ENCODE measurements around the gene MECP2. TPM values are rescaled to one million over a fixed set of nuclear protein-coding genes. Genes with fewer than 3 reads are reported as not detected.

MECP2 gene
- total and polyA plus RNA-seq, 2 of the 13 experiments (the other 11 are each of a cell fraction or from before 2014, with no cell fraction given) = 7.9 to 18.1 TPM

GRCh38 chrX:154097003-154097588 is 421 bp downstream of the MECP2 start:
- 3% methylated on average over 4 of the region's 80 CpGs for WGBS (ENCODE audit: low lambda C conversion rate)
- H3K4me3 ChIP-seq (replicated peaks in 1 of 3; ENCODE audit: insufficient read depth in 1 of 3, low read depth in 2 of 3, low read length in 3 of 3) = peak overlapping the region; percentile 74 to 79 (median 76)
- intact Hi-C loops (cut with micrococcal nuclease; ENCODE audit: unreplicated experiment) (no loop called here), in situ Hi-C loops (cut with HindIII; ENCODE audit: extremely low pct_ligation_motif_present, low pct_unique_long_range_greater_than_20kb) (no loop called here)
- ChIA-PET POLR2A (interaction anchor here (0.6 to 0.9 kb wide), 2 partner anchors 57 to 84 kb away, joined by 3 to 4 read pairs; no protein-coding TSS in a partner anchor), CTCF (ENCODE audit: low intra/inter-chr PET ratio, low total read pairs) (no interaction called here)
- H2AFZ ChIP-seq (ENCODE audit: low read length) = no peak overlapping the region
- peaks cover 28% of the 10 kb centered on the region for H4K20me1 ChIP-seq (ENCODE audit: insufficient read depth, low read length)
- H3K36me3 ChIP-seq (replicated peaks in 1 of 2; ENCODE audit: control insufficient read depth in 1 of 2, insufficient read depth in 2 of 2, low read length in 2 of 2) = no peaks in the 10 kb centered on the region
- BruUV-seq (replicated peaks) = no TSS peak
- DNase-seq (ENCODE audit: low spot score) (peak; percentile 58), ATAC-seq (peak; percentile 68), FAIRE-seq (no peak)
- H3K27ac ChIP-seq (ENCODE audit: extremely low read length, insufficient read depth, low read length) = peak overlapping the region; percentile 70
- H3K79me2 ChIP-seq (ENCODE audit: insufficient read depth, low read length) = peaks cover 44% of the 10 kb centered on the region
- no peaks in the 10 kb centered on the region for H3K27me3 ChIP-seq (ENCODE audit: control insufficient read depth in 1 of 2, insufficient read depth in 2 of 2, low read length in 2 of 2)
- H3K4me2 ChIP-seq (ENCODE audit: low read depth, low read length) = peak overlapping the region; percentile 74
- peak overlapping the region; percentile 77 for H3K9ac ChIP-seq (ENCODE audit: insufficient read depth, low read depth, low read length)
- peaks cover 45% of the 10 kb centered on the region for H3K4me1 ChIP-seq (ENCODE audit: insufficient read depth, low read length)
- no peaks in the 10 kb centered on the region for H3K9me3 ChIP-seq (ENCODE audit: low read length)
- TF ChIP-seq ELF4 (CRISPR knock-in tag; IDR thresholded peaks at IDR 0.05; ENCODE audit: borderline replicate concordance) (no peak), PATZ1 (CRISPR knock-in tag; IDR thresholded peaks at IDR 0.05) (peak; percentile 78), ZNF510 (CRISPR knock-in tag; IDR thresholded peaks at IDR 0.05; ENCODE audit: low read depth) (no peak), UBTF (CRISPR knock-in tag; IDR thresholded peaks at IDR 0.05) (0 out of 2 replicates have a peak, but pooled peaks have one; percentile 19), ARID4A (CRISPR knock-in tag; IDR thresholded peaks at IDR 0.05; ENCODE audit: borderline replicate concordance) (0 out of 2 replicates have a peak, but pooled peaks have one; percentile 17), SOX6 (IDR thresholded peaks at IDR 0.05) (no peak), SOX6 (CRISPR knock-in tag; IDR thresholded peaks at IDR 0.05) (no peak), ZBTB14 (CRISPR knock-in tag; IDR thresholded peaks at IDR 0.05) (peak; percentile 70; the same call in 1 of the 2 replicates), KDM5A (IDR thresholded peaks at IDR 0.05; ENCODE audit: borderline replicate concordance, low read length) (peak; percentile 47; the same call in 1 of the 2 replicates), TSC22D2 (CRISPR knock-in tag; IDR thresholded peaks at IDR 0.05; ENCODE audit: borderline replicate concordance) (no peak), ZFY (CRISPR knock-in tag; IDR thresholded peaks at IDR 0.05) (peak; percentile 30; the same call in 1 of the 2 replicates), GATA4 (IDR thresholded peaks at IDR 0.05; ENCODE audit: borderline replicate concordance, low read depth) (no peak), ISL2 (CRISPR knock-in tag; IDR thresholded peaks at IDR 0.05) (no peak), AGO2 (optimal IDR thresholded peaks at IDR 0.05; ENCODE audit: low read depth, low read length) (peak; percentile 33)
